Daoy (cell line): Measurements from ENCODE around the gene DHRS1. TPM values are rescaled to one million over a fixed set of nuclear protein-coding genes. Genes with fewer than 3 reads are reported as not detected.
"Not testable (repeated sequence)": the region's sequence is repeated elsewhere in the genome, so short reads cannot be mapped to it uniquely, and the experiment has no call there.

Experiments used
- DNase-seq: peaks from one replicate; pipeline ENCODE4 v3.0.0-alpha.2; 2015; ENCODE audit warnings: low read depth
- total RNA-seq: library from RNA; depleted of rRNA; stranded (reverse); fragments of >200 nt; shearing (Covaris generic); gene quantifications from 2 replicates; pipeline ENCODE4 v1.2.3, GENCODE V29; 2014; rRNA removed

The DHRS1 gene
- total RNA-seq, 1 experiment from 2014 or later: 4.9 TPM

DNA sequence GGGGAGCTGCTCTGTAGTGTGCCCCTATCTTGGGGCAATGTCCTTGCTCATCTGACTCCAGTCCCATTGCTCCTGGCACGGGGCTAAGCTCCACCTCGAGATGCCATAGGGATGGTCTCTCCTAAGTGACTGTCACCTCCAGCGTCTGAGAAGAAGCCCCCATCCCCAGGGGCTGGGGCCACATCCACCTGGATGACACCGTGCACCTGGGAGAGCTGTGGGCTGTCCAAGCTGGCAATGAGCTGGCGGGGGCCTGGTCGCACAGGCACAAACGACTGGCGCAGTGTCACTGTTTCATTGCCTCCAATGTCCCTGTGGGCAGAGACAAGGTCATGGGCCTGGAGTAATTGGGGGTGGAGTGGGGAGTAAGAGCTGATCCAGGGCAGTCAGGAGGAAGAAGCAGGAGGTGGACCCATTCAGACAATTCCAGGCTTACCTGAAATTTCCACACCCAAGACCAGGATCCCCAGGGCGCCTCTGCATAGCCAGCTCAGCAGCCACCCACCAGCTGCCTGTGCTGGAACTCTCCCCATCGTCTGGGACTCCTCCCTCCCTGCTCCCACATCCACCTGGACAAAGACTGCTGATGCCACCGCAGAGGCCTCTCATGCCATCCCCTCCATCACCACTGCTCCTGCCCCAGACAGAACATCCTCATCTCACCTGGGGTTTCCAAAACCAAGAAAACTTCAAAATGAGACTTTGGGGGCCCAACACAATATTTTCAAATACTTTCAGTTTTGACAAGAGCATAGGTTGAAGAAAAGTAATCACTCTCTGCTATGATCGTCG, 50.2 kb downstream of the DHRS1 start:
- no peak for DNase-seq

- DNase-seq: no peak
These were observed 52.2 kb downstream of the DHRS1 start for GRCh38 chr14:24247422-24247821.

DNA sequence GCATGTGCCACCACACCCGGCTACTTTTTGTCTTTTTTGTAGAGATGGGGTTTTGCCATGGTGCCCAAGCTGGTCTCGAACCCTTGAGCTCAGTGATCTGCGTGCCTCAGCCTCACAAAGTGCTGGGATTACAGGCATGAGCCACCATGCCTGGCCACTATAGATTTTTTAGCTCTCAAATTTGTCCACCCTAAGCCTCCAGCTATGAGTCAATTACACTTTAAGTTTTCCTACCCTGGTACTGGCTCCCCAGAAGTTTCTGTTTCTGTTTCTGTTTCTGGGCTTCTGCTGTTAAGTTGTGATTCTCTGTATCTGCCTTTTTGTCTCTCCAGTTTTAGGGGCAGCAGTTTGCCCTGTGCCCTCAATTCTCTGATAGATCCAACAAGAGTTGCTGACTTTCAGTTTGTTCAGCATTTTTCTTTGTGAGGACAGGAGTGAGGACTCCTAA, 52.8 kb downstream of the DHRS1 start:
- peak; percentile 23 for DNase-seq

DNA sequence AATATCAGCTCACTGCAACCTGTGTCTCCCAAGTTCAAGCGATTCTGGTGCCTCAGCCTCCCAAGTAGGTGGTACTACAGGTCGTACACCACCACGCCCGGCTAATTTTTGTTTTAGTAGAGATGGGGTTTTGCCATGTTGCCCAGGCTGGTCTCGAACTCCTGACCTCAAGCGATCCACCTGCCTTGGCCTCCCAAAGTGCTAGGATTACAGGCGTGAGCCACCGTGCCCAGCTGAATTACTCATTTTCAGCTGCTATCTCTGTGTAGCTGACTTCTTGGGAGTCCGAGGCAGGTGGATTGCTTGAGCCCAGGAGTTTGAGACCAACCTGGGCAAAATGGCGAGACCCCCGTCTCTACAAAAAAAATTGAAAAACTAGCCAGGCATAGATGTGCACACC, 54.2 kb downstream of the DHRS1 start:
- DNase-seq: not testable (repeated sequence)

DNA sequence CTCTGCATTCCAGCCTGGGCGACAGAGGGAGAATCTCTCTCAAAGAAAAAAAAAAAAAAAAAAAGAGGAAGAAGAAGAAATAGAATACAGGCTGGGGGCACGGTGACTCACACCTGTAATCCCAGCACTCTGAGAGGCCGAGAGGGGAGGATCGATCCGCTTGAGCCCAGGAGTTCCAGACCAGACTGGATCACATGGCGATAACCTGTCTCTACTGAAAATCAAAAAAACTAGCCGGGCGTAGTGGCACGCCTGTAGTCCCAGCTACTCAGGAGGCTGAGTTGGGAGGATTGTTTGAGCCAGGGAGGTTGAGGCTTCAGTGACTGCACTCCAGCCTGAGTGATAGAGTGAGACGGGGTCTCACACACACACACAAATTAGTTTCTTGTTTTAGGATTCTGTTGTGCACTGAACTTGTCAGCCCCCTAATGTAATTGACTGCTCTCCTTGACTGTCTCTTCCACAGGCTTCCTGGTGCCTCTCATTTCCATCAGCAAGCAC, 56.2 kb downstream of the DHRS1 start:
- DNase-seq: peak; percentile 59

DNA sequence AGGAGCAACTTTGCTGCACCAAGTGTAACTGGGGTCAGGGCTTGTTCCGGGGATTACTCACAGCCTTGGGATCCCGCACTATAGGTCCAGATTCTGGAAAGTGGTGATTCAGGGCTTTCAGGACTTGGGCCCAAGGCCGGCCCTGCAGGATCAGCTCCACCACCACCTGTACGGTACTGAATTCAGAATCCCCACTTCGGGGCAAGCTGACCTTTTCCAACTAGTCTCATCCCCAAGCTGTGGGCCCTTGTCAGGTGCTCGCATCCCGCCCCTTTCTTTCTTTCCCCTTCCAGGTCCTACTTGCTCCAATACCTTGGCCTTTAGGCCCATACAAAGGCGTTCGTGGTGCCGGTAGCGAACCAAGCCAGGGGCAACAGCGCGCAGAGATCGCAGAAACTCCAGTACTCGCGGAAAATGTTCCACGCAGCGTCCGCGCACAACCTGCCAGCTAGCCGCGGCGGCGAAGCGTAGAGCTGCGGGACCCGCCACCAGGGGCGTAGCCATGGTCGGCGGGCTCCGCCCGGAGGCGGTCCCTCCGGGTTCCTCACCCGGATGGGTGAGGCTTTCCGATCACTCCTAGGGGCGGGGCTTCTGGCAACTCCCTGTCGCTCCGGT, 57.6 kb downstream of the DHRS1 start:
- DNase-seq: peak; percentile 95

Other genes starting within 250 kb of the DHRS1 start
- gene CARMIL3, start 247.8 kb downstream of the DHRS1 start, total RNA-seq: under 0.01 TPM in 1 of 2 replicates, not detected in the other
- gene CPNE6, start 228.2 kb downstream of the DHRS1 start, total RNA-seq: not detected in 2 replicates
- gene PCK2, start 205.5 kb downstream of the DHRS1 start, total RNA-seq: 6.6 and 12.6 TPM in 2 replicates
- gene DCAF11, start 185.0 kb downstream of the DHRS1 start, total RNA-seq: 68.9 and 75.2 TPM in 2 replicates
- 3.1 and 5.9 TPM in 2 replicates for gene NRL, start 184.8 kb downstream of the DHRS1 start, total RNA-seq
- 2.7 TPM in 1 of 2 replicates, not detected in the other for gene FITM1, start 169.1 kb downstream of the DHRS1 start, total RNA-seq
- gene PSME1, start 163.6 kb downstream of the DHRS1 start, total RNA-seq: 191 and 208 TPM in 2 replicates
- gene EMC9, start 158.2 kb downstream of the DHRS1 start, total RNA-seq: 25.4 and 46.5 TPM in 2 replicates
- 241 and 245 TPM in 2 replicates for gene PSME2, start 153.2 kb downstream of the DHRS1 start, total RNA-seq
- gene RNF31, start 152.3 kb downstream of the DHRS1 start, total RNA-seq: 49.7 and 68.1 TPM in 2 replicates
- 7.9 and 25.5 TPM in 2 replicates for gene IRF9, start 138.5 kb downstream of the DHRS1 start, total RNA-seq
- gene REC8, start 127.7 kb downstream of the DHRS1 start, total RNA-seq: not detected in 2 replicates
- 165 and 275 TPM in 2 replicates for gene IPO4, start 111.0 kb downstream of the DHRS1 start, total RNA-seq
- gene TM9SF1, start 104.3 kb downstream of the DHRS1 start, total RNA-seq: 91.9 and 98.7 TPM in 2 replicates
- gene TSSK4, start 94.1 kb downstream of the DHRS1 start, total RNA-seq: not detected in 2 replicates
- 60.1 and 89.8 TPM in 2 replicates for gene CHMP4A, start 86.3 kb downstream of the DHRS1 start, total RNA-seq
- 12.7 and 18.9 TPM in 2 replicates for gene MDP1, start 83.7 kb downstream of the DHRS1 start, total RNA-seq
- gene NEDD8, start 67.4 kb downstream of the DHRS1 start, total RNA-seq: 308 and 348 TPM in 2 replicates
- gene GMPR2, start 66.9 kb downstream of the DHRS1 start, total RNA-seq: 83.3 and 112 TPM in 2 replicates
- 34.6 and 48.3 TPM in 2 replicates for gene TINF2, start 57.2 kb downstream of the DHRS1 start, total RNA-seq
- 0.69 and 2.6 TPM in 2 replicates for gene TGM1, start 36.6 kb downstream of the DHRS1 start, total RNA-seq
- gene RABGGTA, start 28.2 kb downstream of the DHRS1 start, total RNA-seq: 21.5 and 22.1 TPM in 2 replicates
- gene NOP9, start 70 bp upstream of the DHRS1 start, total RNA-seq: 15.8 and 17.1 TPM in 2 replicates
- gene CIDEB, start 8.2 kb upstream of the DHRS1 start, total RNA-seq: 0.06 TPM in 1 of 2 replicates, not detected in the other
- gene LTB4R2, start 10.4 kb upstream of the DHRS1 start, total RNA-seq: 6.9 and 16.7 TPM in 2 replicates
- gene LTB4R, start 11.7 kb upstream of the DHRS1 start, total RNA-seq: 2.5 and 6.3 TPM in 2 replicates
- gene ADCY4, start 35.3 kb upstream of the DHRS1 start, total RNA-seq: 0.17 TPM in 1 of 2 replicates, not detected in the other
- not detected in 2 replicates for gene RIPK3, start 40.2 kb upstream of the DHRS1 start, total RNA-seq
- 14.5 and 28.8 TPM in 2 replicates for gene NFATC4, start 68.4 kb upstream of the DHRS1 start, total RNA-seq
- 0.33 and 0.57 TPM in 2 replicates for gene NYNRIN, start 99.2 kb upstream of the DHRS1 start, total RNA-seq
- not detected in 2 replicates for gene CBLN3, start 129.9 kb upstream of the DHRS1 start, total RNA-seq
- gene KHNYN, start 130.2 kb upstream of the DHRS1 start, total RNA-seq: 22.4 and 29.4 TPM in 2 replicates
- gene SDR39U1, start 143.0 kb upstream of the DHRS1 start, total RNA-seq: 9.3 and 10.0 TPM in 2 replicates
- gene CMA1, start 208.5 kb upstream of the DHRS1 start, total RNA-seq: not detected in 2 replicates